ENCODE data around the gene EFHC2.
"Not testable (repeated sequence)": the region's sequence is repeated elsewhere in the genome, so short reads cannot be mapped to it uniquely, and the experiment has no call there.

Gene EFHC2

DNA sequence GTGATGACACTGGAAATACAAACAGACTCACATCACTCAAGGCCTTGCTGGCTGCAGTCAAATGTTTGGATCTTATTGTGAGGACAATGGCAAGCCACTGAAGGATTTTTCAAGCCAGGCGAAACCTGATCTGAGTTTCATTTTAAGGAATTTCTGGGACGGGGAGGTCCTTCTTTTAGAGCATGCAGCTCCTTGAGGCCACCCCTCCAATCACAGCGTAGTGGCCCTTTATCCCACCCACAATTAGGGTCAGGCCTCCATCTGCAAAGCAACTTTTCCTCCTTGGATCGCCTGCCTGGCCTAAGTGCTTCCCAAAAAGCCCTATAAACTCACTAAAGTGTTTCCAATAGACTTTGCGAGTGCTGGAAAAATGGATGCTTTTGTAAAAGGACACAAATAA, 115.5 kb downstream of the EFHC2 start:
- no peak for DNase-seq

- no peak for DNase-seq
Observed at GRCh38 chrX:44225667-44226066, 117.8 kb downstream of the EFHC2 start.

- no peak for DNase-seq
Observed at GRCh38 chrX:44224760-44225159, 118.7 kb downstream of the EFHC2 start.

- DNase-seq = no peak
Observed at GRCh38 chrX:44223150-44223549, 120.3 kb downstream of the EFHC2 start.

- DNase-seq = no peak
Observed at GRCh38 chrX:44218465-44218864, 125.0 kb downstream of the EFHC2 start.

GRCh38 chrX:44216171-44216570, 127.3 kb downstream of the EFHC2 start:
- no peak for DNase-seq

GRCh38 chrX:44203791-44204190, 139.7 kb downstream of the EFHC2 start:
- DNase-seq = no peak

DNA sequence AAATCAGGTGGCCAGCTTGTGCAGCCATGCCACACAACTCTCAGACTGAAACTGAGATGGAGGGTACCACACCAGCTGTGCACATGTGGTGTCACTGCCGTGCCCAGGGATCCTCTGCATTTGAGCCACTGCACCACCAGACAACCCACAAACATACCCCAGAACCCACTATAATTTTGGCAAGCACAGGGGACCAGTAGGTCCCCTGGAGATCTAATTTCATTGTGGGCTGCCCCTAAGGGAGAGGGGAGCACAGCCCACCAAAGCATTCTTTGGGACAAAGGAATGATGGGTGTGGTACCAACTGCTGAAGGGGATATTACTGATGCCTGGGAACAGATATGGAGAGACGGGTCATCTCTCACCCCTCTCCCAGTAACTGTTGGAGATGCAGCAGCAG, 140.9 kb downstream of the EFHC2 start:
- no peak for DNase-seq

DNA sequence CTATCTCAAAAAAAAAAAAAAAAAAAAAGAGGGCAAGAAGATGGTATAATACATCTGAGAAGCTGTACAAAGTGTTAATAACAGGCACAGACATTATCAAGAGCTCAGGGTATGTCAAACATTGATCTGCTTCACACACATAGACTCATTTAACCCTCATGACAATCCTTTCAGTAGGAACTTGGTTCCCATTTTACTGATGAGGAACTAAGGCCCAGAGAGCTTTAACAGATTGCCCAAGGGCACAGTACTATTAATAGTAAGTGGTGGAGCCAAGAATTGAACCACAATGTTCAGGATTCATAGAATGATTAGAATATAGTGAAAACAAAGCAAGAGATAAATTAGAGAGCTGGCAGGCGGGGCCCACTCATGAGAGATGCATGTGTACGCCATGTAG, 154.4 kb downstream of the EFHC2 start:
- DNase-seq = no peak

DNA sequence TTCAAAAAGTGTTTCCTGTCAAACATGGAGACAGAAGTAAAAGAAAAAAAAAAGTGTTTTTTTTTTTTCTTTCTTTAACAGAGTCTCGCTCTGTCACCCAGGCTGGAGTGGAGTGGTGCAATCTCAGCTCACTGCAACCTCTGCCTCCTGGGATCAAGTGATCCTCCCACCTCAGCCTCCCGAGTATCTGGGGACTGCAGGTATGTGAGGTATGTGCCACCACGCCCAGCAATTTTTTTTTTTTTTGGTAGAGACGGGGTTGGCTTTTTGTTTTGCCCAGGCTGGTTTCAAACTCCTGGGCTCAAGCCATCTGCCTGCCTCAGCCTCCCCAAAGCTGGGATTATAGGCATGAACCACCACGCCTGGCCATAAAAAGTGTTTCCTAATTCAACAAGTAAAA, 155.6 kb downstream of the EFHC2 start:
- not testable (repeated sequence) for DNase-seq

DNA sequence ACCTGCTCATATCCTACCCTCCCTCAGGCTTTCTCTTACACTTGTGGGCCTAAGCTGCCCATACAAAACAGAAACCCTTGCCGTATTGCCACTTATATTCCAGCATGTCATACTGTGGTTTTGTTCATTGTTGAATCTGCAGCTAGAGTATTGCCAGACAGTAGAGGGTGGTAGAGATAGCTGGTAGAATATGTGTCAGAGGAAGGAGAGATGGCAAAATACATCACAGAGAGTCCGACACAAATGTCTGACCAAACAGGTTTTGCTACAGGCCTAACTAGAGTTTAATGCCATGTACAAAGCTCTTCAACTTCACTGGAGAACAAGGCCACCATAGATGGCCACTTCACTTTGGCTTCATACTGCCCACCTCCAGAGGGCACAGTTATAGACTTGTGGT, 160.1 kb downstream of the EFHC2 start:
- no peak for DNase-seq

DNA sequence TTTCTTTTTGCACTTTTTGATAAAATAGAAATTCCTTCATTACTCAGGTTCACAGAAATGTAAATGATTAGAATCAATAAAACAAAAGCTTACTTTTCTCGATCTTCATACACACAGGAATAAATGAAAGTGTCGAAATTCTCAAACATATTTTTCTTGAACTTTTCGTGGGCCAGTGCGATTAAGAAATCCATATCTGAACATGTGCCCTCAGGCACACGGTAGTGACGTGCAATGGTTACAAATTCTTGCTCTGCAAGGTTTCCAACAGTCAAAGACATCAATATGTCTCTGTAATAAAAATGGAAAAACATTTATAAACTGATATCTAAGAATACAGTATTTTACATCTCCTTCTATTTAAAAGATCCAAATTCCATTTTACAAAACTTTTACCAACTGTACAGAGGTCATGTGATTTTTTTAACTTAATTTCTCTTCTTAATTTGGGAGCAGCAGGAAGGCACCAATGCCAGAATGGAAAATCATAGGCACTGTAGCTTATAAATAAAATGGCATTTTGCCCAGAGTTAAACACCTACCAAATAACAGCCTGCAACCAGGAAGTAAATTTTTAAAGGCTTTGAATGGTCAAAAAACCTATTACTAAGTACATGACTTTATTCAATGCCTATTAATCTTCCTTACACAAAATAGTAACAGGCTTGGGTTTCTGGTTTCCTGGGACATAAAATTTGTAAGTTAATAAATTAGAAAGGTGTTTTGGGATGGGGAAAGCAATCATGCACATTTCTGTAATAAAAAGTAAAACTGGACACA, 165.0 kb downstream of the EFHC2 start:
- DNase-seq = no peak

DNA sequence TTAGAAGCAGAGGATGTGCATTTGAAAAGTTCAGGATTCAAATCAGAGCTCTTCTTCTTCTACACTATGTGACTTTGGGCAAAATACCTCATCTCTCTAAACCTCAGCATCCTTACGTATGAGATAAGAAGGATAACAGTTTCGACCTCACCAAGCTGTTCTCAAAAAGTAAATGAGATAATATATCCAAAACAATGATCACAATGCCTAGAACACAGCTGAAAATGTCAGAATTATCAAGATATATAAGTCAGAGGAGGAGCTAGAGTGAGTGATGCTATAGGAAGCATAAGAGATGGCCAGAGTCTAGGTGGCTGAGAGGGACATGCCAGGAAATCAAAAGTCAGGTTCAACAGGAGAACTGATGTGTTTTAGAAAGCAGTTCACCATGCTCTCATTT, 168.0 kb downstream of the EFHC2 start:
- no peak for DNase-seq

DNA sequence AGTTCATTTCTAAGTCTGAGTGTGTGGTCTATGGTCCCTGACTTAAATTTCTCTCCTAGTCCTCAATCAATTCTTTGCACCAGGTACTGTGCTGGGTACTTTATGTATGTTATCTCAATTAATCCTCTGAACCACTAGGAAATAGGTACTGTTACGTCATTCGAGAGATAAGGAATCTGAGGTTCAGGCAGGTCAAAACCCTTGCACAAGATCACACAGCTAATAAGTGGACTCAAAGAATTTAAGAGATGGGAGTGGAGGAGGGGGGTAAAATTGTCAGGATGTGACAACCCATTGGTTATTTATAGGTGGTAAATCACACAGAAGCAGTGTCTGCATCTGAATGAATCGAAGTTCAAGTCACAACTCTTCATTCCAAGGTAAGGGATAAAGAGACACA, 169.4 kb downstream of the EFHC2 start:
- DNase-seq = no peak

- no peak for DNase-seq
Observed at GRCh38 chrX:44173219-44173618, 170.3 kb downstream of the EFHC2 start.

- DNase-seq = no peak
Observed at GRCh38 chrX:44167116-44167515, 176.4 kb downstream of the EFHC2 start.

GRCh38 chrX:44162964-44163475, 180.5 kb downstream of the EFHC2 start:
- no peak for DNase-seq

GRCh38 chrX:44157858-44158257, 185.6 kb downstream of the EFHC2 start:
- DNase-seq = no peak

DNA sequence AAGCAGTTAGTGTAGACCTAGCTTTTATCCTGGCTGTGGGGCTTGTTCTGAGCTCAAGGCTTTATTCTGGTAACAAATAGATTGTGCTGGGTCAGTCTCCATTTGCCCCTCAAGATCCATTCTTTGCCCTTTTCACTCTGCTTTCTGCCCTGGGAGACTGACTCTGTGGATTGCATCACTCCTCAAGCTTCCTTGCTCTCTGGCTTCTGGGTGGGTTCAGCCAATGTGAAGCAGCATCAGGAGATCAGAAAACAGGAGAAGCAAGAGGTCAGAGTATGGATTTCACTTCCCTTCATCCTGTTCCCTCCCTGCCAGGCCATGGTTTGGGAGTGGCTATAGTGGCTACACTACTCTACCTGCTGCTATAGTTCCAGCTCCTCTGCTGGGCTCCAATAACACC, 186.2 kb downstream of the EFHC2 start:
- DNase-seq = no peak

DNA sequence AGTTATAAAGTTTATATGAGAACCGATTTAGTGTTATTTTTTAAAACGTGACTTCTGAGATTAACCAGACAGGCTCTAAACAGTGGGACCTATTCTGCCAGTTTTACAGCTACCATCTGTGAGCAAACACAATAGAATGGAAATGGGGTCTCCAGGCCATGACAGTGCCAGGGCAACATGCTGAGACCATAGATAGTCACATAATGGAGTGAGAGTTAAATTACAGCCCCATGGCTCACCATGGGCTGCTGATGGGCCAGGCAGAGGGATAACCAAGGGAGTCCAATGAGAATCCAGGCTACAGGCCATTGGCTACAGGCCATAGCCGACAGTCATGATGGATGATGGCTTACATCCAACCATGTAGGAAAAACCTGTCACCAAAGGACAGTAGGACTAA, 186.7 kb downstream of the EFHC2 start:
- DNase-seq = no peak

DNA sequence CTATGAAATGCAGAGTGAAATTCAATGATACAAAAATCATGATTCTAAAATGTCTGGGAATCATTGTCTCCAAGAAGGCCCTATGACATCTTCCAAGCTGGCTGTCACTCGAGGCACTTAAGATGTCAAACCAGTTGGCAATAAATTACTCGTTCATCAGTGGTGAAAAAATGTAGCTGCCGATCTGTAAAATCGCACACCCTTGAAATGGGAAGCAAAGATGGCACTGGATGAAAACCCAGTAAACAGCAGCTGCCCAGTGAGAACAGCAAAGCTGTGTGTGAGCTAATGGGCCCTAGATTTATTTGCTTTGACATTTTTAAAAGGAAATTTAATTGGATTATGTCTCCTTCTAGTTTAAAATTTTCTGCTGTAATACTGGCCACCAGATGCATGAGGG, 188.3 kb downstream of the EFHC2 start:
- no peak for DNase-seq

GRCh38 chrX:44152852-44153251, 190.6 kb downstream of the EFHC2 start:
- DNase-seq = no peak

GRCh38 chrX:44147130-44147529, 196.3 kb downstream of the EFHC2 start:
- no peak for DNase-seq

GRCh38 chrX:44144177-44144945, 199.1 kb downstream of the EFHC2 start:
- DNase-seq = no peak
